Esophagus muscularis mucosa (tissue), 4 donors: ENCODE measurements around the gene PSG3. TPM values are rescaled to one million over a fixed set of nuclear protein-coding genes. Genes with fewer than 3 reads are reported as not detected.
"Not testable (repeated sequence)": the region's sequence is repeated elsewhere in the genome, so short reads cannot be mapped to it uniquely, and the experiment has no call there.

Experiments
- DNase-seq: peaks from one replicate; pipeline ENCODE4 v3.0.0-alpha.2; 2017; ENCODE audit errors: extremely low spot score
- H3K27ac ChIP-seq, 4 donors: fragments of 200-600 bp; sonication (generic); replicated peaks in 1 of 4; 1 replicate in 3 of 4; 2 replicates in 1 of 4; pipeline ENCODE4 v1.5.1; 2016 to 2019; ENCODE audit warnings: mild to moderate bottlenecking in 1 of 4
- H3K27me3 ChIP-seq, 4 donors: fragments of 200-600 bp; sonication (generic); one replicate each; pipeline versions ENCODE4 v1.5.1 to v1.6.0; 2016 to 2019
- H3K36me3 ChIP-seq, 4 donors: fragments of 200-600 bp; sonication (generic); one replicate each; pipeline ENCODE4 v1.5.1; 2016 to 2019
- H3K4me1 ChIP-seq, 4 donors: fragments of 200-600 bp; sonication (generic); one replicate each; pipeline ENCODE4 v1.5.1; 2016 to 2019
- H3K4me3 ChIP-seq, 4 donors: fragments of 200-600 bp; sonication (generic); 1 replicate in 2 of 4; 2 replicates in 2 of 4; pipeline ENCODE4 v1.5.1; 2016 to 2019; ENCODE audit warnings: mild to moderate bottlenecking in 4 of 4, moderate library complexity in 1 of 4
- H3K9me3 ChIP-seq, 4 donors: fragments of 200-600 bp; sonication (generic); 1 replicate in 3 of 4; 2 replicates in 1 of 4; pipeline ENCODE4 v1.5.1; 2016 to 2019
- CTCF ChIP-seq, 3 experiments: fragments of 200-600 bp in 2 of 3; fragments of 450-650 bp in 1 of 3; sonication (generic) in 2 of 3; IDR thresholded peaks; one replicate each; pipeline ENCODE4 v1.5.1; 2017 to 2019; ENCODE audit warnings: antibody characterized with exemption in 3 of 3, mild to moderate bottlenecking in 2 of 3, moderate library complexity in 1 of 3
- EP300 ChIP-seq: sonication (generic); formaldehyde crosslinking; IDR thresholded peaks from one replicate; pipeline ENCODE4 v1.6.1; 2017; ENCODE audit warnings: antibody characterized with exemption
- POLR2A ChIP-seq: fragments of 450-650 bp; IDR thresholded peaks from one replicate; pipeline ENCODE4 v1.6.1; 2017; ENCODE audit warnings: antibody characterized with exemption, moderate library complexity, mild to moderate bottlenecking, low read depth
- POLR2AphosphoS5 ChIP-seq, 2 donors: sonication (generic); formaldehyde crosslinking; IDR thresholded peaks; one replicate each; pipeline ENCODE4 v1.6.1; 2017; ENCODE audit warnings: antibody characterized with exemption in 2 of 2
- WGBS: methylation state at CpG from one replicate; pipeline ENCODE4 v1.1.5; 2018; 5-methylcytosine and 5-hydroxymethylcytosine counted together
- intact Hi-C: fragments of 100-400 bp; cut with DNase I; formaldehyde crosslinking; loops from one replicate; pipeline ENCODE4 v1.15.1; 2023
- total RNA-seq, 4 donors: library from RNA; depleted of rRNA; stranded (reverse); fragments of >200 nt; gene quantifications; one replicate each; pipeline versions ENCODE4 v1.1.0 to v1.2.1, GENCODE V29; 2016

PSG3 gene
- total RNA-seq, 4 donors from 2014 or later: not detected

DNA sequence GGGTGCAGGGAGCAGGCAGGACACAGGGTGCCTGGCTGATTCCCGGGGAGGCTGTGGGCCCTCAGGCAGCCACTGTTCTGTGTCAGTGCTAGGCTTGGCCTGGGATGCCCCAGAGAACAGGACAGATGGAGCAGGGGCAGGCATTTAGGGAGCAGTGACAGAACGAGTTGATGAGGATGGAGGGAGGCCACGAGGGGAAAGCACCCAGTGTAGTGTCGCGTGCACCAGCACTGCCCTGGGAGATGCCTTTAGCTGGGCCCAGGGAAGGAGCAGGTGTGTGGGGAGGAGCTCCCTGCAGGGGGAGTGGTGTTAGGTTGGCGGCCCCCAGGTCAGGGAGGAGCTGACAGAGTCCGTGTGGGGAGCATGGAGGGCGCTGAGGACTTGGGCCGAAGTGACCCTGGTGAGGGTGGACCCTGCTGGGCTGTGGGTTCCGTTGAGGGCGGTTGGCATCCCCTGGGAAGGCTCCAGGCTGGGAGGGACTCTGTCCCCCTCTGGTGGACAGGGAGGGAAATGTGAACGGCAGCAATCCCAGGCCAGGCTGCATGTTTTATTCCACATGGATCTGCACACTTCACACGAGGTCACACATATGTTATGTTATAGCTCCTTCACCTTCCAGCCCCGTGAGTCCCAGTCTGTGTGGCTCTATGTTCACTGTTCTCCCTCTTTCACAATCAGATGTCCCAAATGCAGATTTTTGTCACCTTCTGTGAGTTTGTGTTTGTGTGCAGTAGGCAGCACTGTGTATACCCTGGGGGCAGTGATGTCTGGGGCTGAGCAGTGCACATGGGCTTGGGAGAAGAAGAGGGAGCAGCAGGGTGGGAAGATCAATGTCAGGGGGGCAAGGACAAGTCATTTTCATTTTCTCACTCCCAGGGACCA is 1.7 kb upstream of the PSG3 start:
- DNase-seq, intact Hi-C loops, H3K27me3 ChIP-seq, H3K36me3 ChIP-seq, H3K9me3 ChIP-seq, H3K27ac ChIP-seq, H3K4me3 ChIP-seq, H3K4me1 ChIP-seq: not testable (repeated sequence)
- TF ChIP-seq CTCF (IDR thresholded peaks at IDR 0.05): peak in 2 of 3 experiments; percentile 27 to 46
- WGBS: 46% methylated on average over 10 of the region's 14 CpGs

DNA sequence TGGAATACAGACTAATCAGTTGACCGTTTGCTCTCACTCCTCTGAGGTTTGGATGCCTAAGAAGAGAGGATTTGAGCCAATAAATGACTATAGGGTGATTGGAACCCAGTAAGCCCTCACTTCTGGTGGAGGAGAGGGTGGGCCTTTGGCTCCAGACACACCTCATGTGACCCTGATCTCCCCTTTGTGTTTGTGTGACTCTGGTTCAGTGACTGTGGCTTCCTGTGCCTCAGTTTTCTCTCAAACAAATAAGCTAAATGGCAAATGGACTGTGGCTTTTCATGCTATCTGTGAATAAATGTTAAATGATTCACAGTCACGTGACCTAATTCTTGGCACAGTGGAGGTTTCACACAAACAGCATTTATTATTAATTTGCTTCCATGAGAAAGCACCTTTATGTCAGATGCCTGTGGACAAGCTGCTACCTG is 2.7 kb downstream of the PSG3 start:
- WGBS: 44% methylated on average over 2 of the region's 2 CpGs
- DNase-seq, intact Hi-C loops, H3K4me1 ChIP-seq, H3K9me3 ChIP-seq, H3K27ac ChIP-seq, H3K27me3 ChIP-seq, H3K4me3 ChIP-seq, H3K36me3 ChIP-seq: not testable (repeated sequence)

DNA sequence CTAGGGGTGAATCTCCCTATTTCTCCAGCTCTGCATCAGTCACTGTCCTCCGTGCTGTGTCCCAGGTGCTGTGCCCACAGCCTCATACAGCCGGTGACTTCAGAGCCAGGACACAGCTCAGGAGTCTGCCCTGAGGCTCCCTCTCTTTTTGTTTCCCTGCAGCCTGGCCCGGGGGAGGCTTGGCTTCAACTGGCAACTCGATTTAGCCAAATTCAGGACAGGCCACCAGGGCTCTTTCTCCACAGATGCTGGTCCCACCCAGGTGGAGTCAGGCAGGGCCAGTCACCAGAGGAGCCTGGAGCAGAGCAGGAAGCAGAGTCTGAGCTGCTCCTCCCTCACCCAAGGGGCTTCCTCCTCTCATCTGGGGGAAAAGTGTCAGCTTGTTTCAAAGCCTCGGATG is 11.9 kb downstream of the PSG3 start:
- WGBS: 65% methylated on average over 4 of the region's 5 CpGs
- peak; percentile 74 for DNase-seq

DNA sequence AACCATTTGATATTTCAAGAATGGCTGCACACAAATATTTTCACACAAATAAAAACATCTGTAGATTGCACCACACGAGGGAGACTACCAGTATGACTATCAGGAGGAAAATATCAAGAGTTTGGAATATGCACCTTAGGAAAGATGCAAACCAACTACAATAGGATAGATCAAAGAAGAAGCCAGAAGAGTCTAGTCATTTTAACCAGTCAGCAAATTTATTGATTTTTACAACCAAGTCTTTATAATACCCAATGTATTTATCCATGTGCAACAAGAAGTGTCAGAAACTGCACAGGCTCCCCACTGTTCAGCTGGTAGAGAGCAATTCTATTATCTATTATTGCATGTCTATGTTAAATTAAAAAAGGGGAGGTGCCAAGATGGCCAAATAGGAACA is 26.3 kb downstream of the PSG3 start:
- DNase-seq, H3K4me1 ChIP-seq, intact Hi-C loops, H3K9me3 ChIP-seq, H3K27ac ChIP-seq, H3K36me3 ChIP-seq, H3K4me3 ChIP-seq, H3K27me3 ChIP-seq: not testable (repeated sequence)
- 71% methylated on average over 1 of the region's 1 CpG for WGBS

More for the DNA sequence above, 11.9 kb downstream of the PSG3 start:
- H3K9me3 ChIP-seq, H3K4me1 ChIP-seq, H3K4me3 ChIP-seq, H3K27ac ChIP-seq, H3K36me3 ChIP-seq, intact Hi-C loops: not testable (repeated sequence)
- H3K27me3 ChIP-seq: peaks cover 0 to 12% (median 0%) of the 10 kb centered on the region in 4 donors

DNA sequence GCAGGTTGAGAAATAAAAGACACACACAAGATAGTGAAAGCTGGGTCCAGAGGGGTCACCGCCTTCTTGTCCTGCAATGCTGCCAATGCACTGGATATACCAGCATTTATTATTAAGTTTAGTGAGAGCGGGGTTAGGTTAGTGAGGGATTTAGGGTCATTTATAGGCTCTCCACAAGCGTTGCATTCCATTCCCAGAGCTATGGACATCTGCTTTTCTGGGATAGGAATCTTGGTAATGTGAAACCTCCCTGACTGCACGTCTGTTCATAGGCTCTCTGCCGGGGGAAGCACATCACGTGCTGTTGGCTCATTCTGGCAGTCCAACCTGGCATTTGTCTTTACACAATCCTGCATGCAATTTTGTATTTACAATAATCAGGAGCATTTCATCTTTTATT is 27.5 kb downstream of the PSG3 start:
- DNase-seq, H3K27ac ChIP-seq, intact Hi-C loops, H3K4me1 ChIP-seq, H3K4me3 ChIP-seq, H3K9me3 ChIP-seq, H3K36me3 ChIP-seq, H3K27me3 ChIP-seq: not testable (repeated sequence)
- 75% methylated on average over 6 of the region's 6 CpGs for WGBS

- H3K27me3 ChIP-seq, DNase-seq, H3K36me3 ChIP-seq, H3K4me3 ChIP-seq, H3K27ac ChIP-seq, intact Hi-C loops, H3K9me3 ChIP-seq, H3K4me1 ChIP-seq: not testable (repeated sequence)
- WGBS: 100% methylated on average over 1 of the region's 1 CpG
Measured at GRCh38 chr19:42710986-42711385, 29.3 kb downstream of the PSG3 start.

- TF ChIP-seq POLR2AphosphoS5 (IDR thresholded peaks at IDR 0.05) (no peak), EP300 (no peak), CTCF (IDR thresholded peaks at IDR 0.05) (no peak), POLR2A (no peak)
- 37% methylated on average over 22 of the region's 22 CpGs for WGBS
- no peak overlapping the region for H3K4me3 ChIP-seq
- DNase-seq: no peak
- peaks cover 0 to 36% (median 4%) of the 10 kb centered on the region in 4 donors for H3K27me3 ChIP-seq
- H3K9me3 ChIP-seq: no peaks in the 10 kb centered on the region
- intact Hi-C loops: no loop called here
- no peak overlapping the region for H3K27ac ChIP-seq
- H3K4me1 ChIP-seq: no peaks in the 10 kb centered on the region
- no peaks in the 10 kb centered on the region for H3K36me3 ChIP-seq
Measured at GRCh38 chr19:42697884-42698283, 42.4 kb downstream of the PSG3 start.
